Right lobe of liver (tissue), 6 donors: ENCODE data around the gene PCSK4. TPM values are rescaled to one million over a fixed set of nuclear protein-coding genes. Genes with fewer than 3 reads are reported as not detected.

Experiments used
- ATAC-seq, 4 donors: fragments of 200-7000 bp; cut with Tn5 transposase; one replicate each; pipeline ENCODE4 v1.9.1; 2020; ENCODE audit warnings: mild to moderate bottlenecking in 4 of 4, moderate library complexity in 4 of 4
- DNase-seq, 3 donors: peaks; one replicate each; pipeline ENCODE4 v3.0.0-alpha.2; 2020
- H3K27ac ChIP-seq, 3 donors: fragments of 200-600 bp; one replicate each; pipeline ENCODE4 v1.8.0; 2022
- H3K27me3 ChIP-seq, 2 donors: fragments of 200-600 bp; one replicate each; pipeline ENCODE4 v1.8.0; 2022
- H3K36me3 ChIP-seq, 4 donors: fragments of 200-600 bp; sonication (generic) in 1 of 4; one replicate each; pipeline versions ENCODE4 v1.5.1 to v1.8.0; 2017 to 2022; ENCODE audit warnings: control low read depth in 1 of 4
- H3K4me1 ChIP-seq, 4 donors: fragments of 200-600 bp; sonication (generic) in 1 of 4; one replicate each; pipeline versions ENCODE4 v1.5.1 to v1.8.0; 2017 to 2022; ENCODE audit warnings: control low read depth in 1 of 4
- H3K4me3 ChIP-seq, 3 donors: fragments of 200-600 bp; one replicate each; pipeline ENCODE4 v1.8.0; 2022
- H3K9me3 ChIP-seq, 4 donors: fragments of 200-600 bp; sonication (generic) in 1 of 4; one replicate each; pipeline versions ENCODE4 v1.5.1 to v1.8.0; 2017 to 2022; ENCODE audit warnings: control low read depth in 1 of 4
- CTCF ChIP-seq, 4 donors: fragments of 200-600 bp in 3 of 4; fragments of 450-650 bp in 1 of 4; IDR thresholded peaks; one replicate each; pipeline versions ENCODE4 v1.5.1 to v1.8.0; 2016 to 2022; ENCODE audit warnings: antibody characterized with exemption in 4 of 4, mild to moderate bottlenecking in 2 of 4
- POLR2A ChIP-seq: fragments of 450-650 bp; IDR thresholded peaks from one replicate; pipeline ENCODE4 v1.6.1; 2017; ENCODE audit warnings: antibody characterized with exemption, mild to moderate bottlenecking
- WGBS: methylation state at CpG from one replicate; pipeline ENCODE4 v1.1.6; 2018; ENCODE audit warnings: low coverage, low lambda C conversion rate; ENCODE audit not compliant: insufficient coverage; ENCODE audit errors: missing lambda C conversion rate; 5-methylcytosine and 5-hydroxymethylcytosine counted together
- intact Hi-C, 2 donors: fragments of 100-400 bp; cut with DNase I; formaldehyde crosslinking; loops; one replicate each; pipeline versions ENCODE4 v1.11.2 to v1.14.1; 2022
- total RNA-seq, 6 experiments: library from RNA; depleted of rRNA in 2 of 6; stranded (reverse); fragments of >200 nt in 2 of 6; fragmentation: NEBNext Ultra II Directional in 3 of 6; extraction: Animal tissue kit (Norgen Biotek cat#: 25700) in 3 of 6; gene quantifications; one replicate each; pipeline versions ENCODE4 v1.1.0 to v1.2.4, GENCODE V29; 2016 to 2023
- donor health status: DM: no; HTN: yes; CAD: no.
- donor health status: DM: no; HTN: no; CAD: no.
- donor health status: DM: no; HTN: no; CAD: no.
- donor health status: DM: no; HTN: yes; CAD: no.
- donor health status: DM: no; HTN: yes; CAD: no.

Gene PCSK4
- total RNA-seq, 6 experiments from 2014 or later = 2.0 to 8.0 (median 3.6) TPM

- Histone ChIP-seq H3K27ac (no peak overlapping the region), H3K9me3 (no peaks in the 10 kb centered on the region), H3K36me3 (no peaks in the 10 kb centered on the region), H3K27me3 (no peaks in the 10 kb centered on the region), H3K4me3 (no peak overlapping the region), H3K4me1 (no peaks in the 10 kb centered on the region)
- WGBS = 51% methylated on average over 8 of the region's 23 CpGs
- TF ChIP-seq CTCF (IDR thresholded peaks at IDR 0.05) (no peak), POLR2A (no peak)
- DNase-seq (no peak), ATAC-seq (no peak)
- intact Hi-C loops = no loop called here
Measured at GRCh38 chr19:1528596-1529429, 38.7 kb upstream of the PCSK4 start.

GRCh38 chr19:1527650-1528309 lies 37.6 kb upstream of the PCSK4 start:
- Histone ChIP-seq H3K36me3 (no peaks in the 10 kb centered on the region), H3K9me3 (no peaks in the 10 kb centered on the region), H3K4me3 (no peak overlapping the region), H3K4me1 (no peaks in the 10 kb centered on the region), H3K27me3 (no peaks in the 10 kb centered on the region), H3K27ac (no peak overlapping the region)
- intact Hi-C loops = no loop called here
- no peak for TF ChIP-seq CTCF (IDR thresholded peaks at IDR 0.05)
- no peak for TF ChIP-seq POLR2A
- ATAC-seq (no peak), DNase-seq (no peak)
- 25% methylated on average over 2 of the region's 27 CpGs for WGBS

GRCh38 chr19:1526979-1527649 lies 37.0 kb upstream of the PCSK4 start:
- Histone ChIP-seq H3K9me3 (no peaks in the 10 kb centered on the region), H3K36me3 (no peaks in the 10 kb centered on the region), H3K27me3 (no peaks in the 10 kb centered on the region), H3K27ac (no peak overlapping the region), H3K4me3 (no peak overlapping the region), H3K4me1 (no peaks in the 10 kb centered on the region)
- ATAC-seq (no peak), DNase-seq (no peak)
- WGBS = 59% methylated on average over 11 of the region's 18 CpGs
- intact Hi-C loops = no loop called here
- TF ChIP-seq CTCF (IDR thresholded peaks at IDR 0.05) = no peak
- TF ChIP-seq POLR2A = no peak

GRCh38 chr19:1526066-1526778 lies 36.1 kb upstream of the PCSK4 start:
- no peaks in the 10 kb centered on the region for H3K27me3 ChIP-seq
- no peaks in the 10 kb centered on the region for H3K9me3 ChIP-seq
- H3K4me1 ChIP-seq = no peaks in the 10 kb centered on the region
- no peak for TF ChIP-seq POLR2A
- no peak for TF ChIP-seq CTCF (IDR thresholded peaks at IDR 0.05)
- 67% methylated on average over 14 of the region's 33 CpGs for WGBS
- no peak overlapping the region for H3K4me3 ChIP-seq
- intact Hi-C loops = no loop called here
- DNase-seq = no peak
- H3K36me3 ChIP-seq = no peaks in the 10 kb centered on the region
- ATAC-seq = no peak
- H3K27ac ChIP-seq = no peak overlapping the region
